ENCODE results near the gene SLC35F4.

The SLC35F4 gene

GRCh38 chr14:57583396-57583795 lies 282.5 kb downstream of the SLC35F4 start:
- Histone ChIP-seq H3K4me2 (ENCODE audit: low read depth, low read length) (no peak overlapping the region), H3K4me1 (ENCODE audit: low read length) (no peaks in the 10 kb centered on the region), H3F3A (ENCODE audit: insufficient read depth, low read length) (no peaks in the 10 kb centered on the region), H4K20me1 (ENCODE audit: insufficient read depth, low read length) (no peaks in the 10 kb centered on the region), H3K9ac (ENCODE audit: low read length) (no peak overlapping the region), H3K79me2 (ENCODE audit: low read length) (no peaks in the 10 kb centered on the region), H3K27me3 (replicated peaks; ENCODE audit: insufficient read depth, low read length) (no peaks in the 10 kb centered on the region), H3K9me3 (replicated peaks; ENCODE audit: insufficient read depth, low read length) (no peaks in the 10 kb centered on the region), H3K9me2 (replicated peaks; ENCODE audit: insufficient read depth, low read length) (no peaks in the 10 kb centered on the region), H3K4me3 (ENCODE audit: low read length) (no peak overlapping the region), H3K36me3 (replicated peaks; ENCODE audit: insufficient read depth, low read length) (no peaks in the 10 kb centered on the region), H3K27ac (ENCODE audit: low read length) (no peak overlapping the region), H2AFZ (ENCODE audit: low read length) (no peak overlapping the region)
- DNase-seq, result no peak
- TF ChIP-seq EZH2phosphoT487 (IDR thresholded peaks at IDR 0.05; ENCODE audit: low read length), result no peak
- no peak for TF ChIP-seq EZH2 (optimal IDR thresholded peaks at IDR 0.05; ENCODE audit: low read depth, low read length)
- TF ChIP-seq CTCF (IDR thresholded peaks at IDR 0.05; ENCODE audit: low read length), result no peak

GRCh38 chr14:57582746-57583145 lies 283.1 kb downstream of the SLC35F4 start:
- no peak overlapping the region for H3K4me2 ChIP-seq (ENCODE audit: low read depth, low read length)

GRCh38 chr14:57578801-57579200 lies 287.1 kb downstream of the SLC35F4 start:
- H3K4me3 ChIP-seq (ENCODE audit: low read length), result no peak overlapping the region
- no peaks in the 10 kb centered on the region for H3K79me2 ChIP-seq (ENCODE audit: low read length)
- TF ChIP-seq EZH2phosphoT487 (IDR thresholded peaks at IDR 0.05; ENCODE audit: low read length) (no peak), CTCF (IDR thresholded peaks at IDR 0.05; ENCODE audit: low read length) (no peak)
- no peaks in the 10 kb centered on the region for H3K27me3 ChIP-seq (replicated peaks; ENCODE audit: insufficient read depth, low read length)
- no peaks in the 10 kb centered on the region for H4K20me1 ChIP-seq (ENCODE audit: insufficient read depth, low read length)
- no peaks in the 10 kb centered on the region for H3K9me2 ChIP-seq (replicated peaks; ENCODE audit: insufficient read depth, low read length)
- H3K9me3 ChIP-seq (replicated peaks; ENCODE audit: insufficient read depth, low read length), result no peaks in the 10 kb centered on the region
- no peaks in the 10 kb centered on the region for H3F3A ChIP-seq (ENCODE audit: insufficient read depth, low read length)
- no peak overlapping the region for H3K27ac ChIP-seq (ENCODE audit: low read length)
- H3K4me1 ChIP-seq (ENCODE audit: low read length), result no peaks in the 10 kb centered on the region
- H3K9ac ChIP-seq (ENCODE audit: low read length), result no peak overlapping the region
- no peaks in the 10 kb centered on the region for H3K36me3 ChIP-seq (replicated peaks; ENCODE audit: insufficient read depth, low read length)
- no peak overlapping the region for H3K4me2 ChIP-seq (ENCODE audit: low read depth, low read length)
- H2AFZ ChIP-seq (ENCODE audit: low read length), result no peak overlapping the region
- DNase-seq, result no peak

More at GRCh38 chr14:57582746-57583145, 283.1 kb downstream of the SLC35F4 start:
- Histone ChIP-seq H3K4me1 (ENCODE audit: low read length) (no peaks in the 10 kb centered on the region), H3K4me3 (ENCODE audit: low read length) (no peak overlapping the region), H3K79me2 (ENCODE audit: low read length) (no peaks in the 10 kb centered on the region), H3F3A (ENCODE audit: insufficient read depth, low read length) (no peaks in the 10 kb centered on the region), H3K27me3 (replicated peaks; ENCODE audit: insufficient read depth, low read length) (no peaks in the 10 kb centered on the region), H3K9me2 (replicated peaks; ENCODE audit: insufficient read depth, low read length) (no peaks in the 10 kb centered on the region), H4K20me1 (ENCODE audit: insufficient read depth, low read length) (no peaks in the 10 kb centered on the region), H3K9ac (ENCODE audit: low read length) (no peak overlapping the region), H3K27ac (ENCODE audit: low read length) (no peak overlapping the region), H3K9me3 (replicated peaks; ENCODE audit: insufficient read depth, low read length) (no peaks in the 10 kb centered on the region), H2AFZ (ENCODE audit: low read length) (no peak overlapping the region), H3K36me3 (replicated peaks; ENCODE audit: insufficient read depth, low read length) (no peaks in the 10 kb centered on the region)
- TF ChIP-seq EZH2 (optimal IDR thresholded peaks at IDR 0.05; ENCODE audit: low read depth, low read length) (no peak), CTCF (IDR thresholded peaks at IDR 0.05; ENCODE audit: low read length) (no peak), EZH2phosphoT487 (IDR thresholded peaks at IDR 0.05; ENCODE audit: low read length) (no peak)
- DNase-seq, result no peak

Measured in MM.1S (cell line).